HTR-8/SVneo (cell line): ENCODE data around the gene TAF5L.

Experiments used
- DNase-seq: peaks from one replicate; pipeline ENCODE4 v3.0.0; 2011; ENCODE audit warnings: low spot score, mixed read lengths; ENCODE audit not compliant: insufficient read length
- FAIRE-seq: peaks from 2 replicates; lab custom pipeline; 2011; peaks lifted over from hg19 to GRCh38; lab: Jason Lieb, UNC

The TAF5L gene

GRCh38 chr1:229625915-229626831 lies at the start of gene TAF5L, which contains the start of gene URB2:
Gene TAF5L (minus strand): TSS chr1:229626122. CDS start chr1:229614482, 11,640 bp downstream.
Gene URB2 (plus strand): TSS chr1:229626247. CDS start chr1:229627634, 1,387 bp downstream.
- DNase-seq = peak; percentile 91
- FAIRE-seq = peak; percentile 97

GRCh38 chr1:229675396-229675795 lies 49.5 kb upstream of the TAF5L start:
- no peak for DNase-seq
- FAIRE-seq = no peak

- FAIRE-seq (peak; percentile 36), DNase-seq (no peak)
Measured at GRCh38 chr1:229674042-229674441, 48.1 kb upstream of the TAF5L start.

GRCh38 chr1:229672246-229672645 lies 46.3 kb upstream of the TAF5L start:
- DNase-seq (no peak), FAIRE-seq (no peak)

- no peak for DNase-seq
- no peak for FAIRE-seq
Measured at GRCh38 chr1:229671310-229671709, 45.4 kb upstream of the TAF5L start.

- DNase-seq (no peak), FAIRE-seq (no peak)
Measured at GRCh38 chr1:229669333-229669732, 43.4 kb upstream of the TAF5L start.

- FAIRE-seq = no peak
Measured at GRCh38 chr1:229666585-229666984, 40.7 kb upstream of the TAF5L start.

GRCh38 chr1:229665912-229666558 lies 40.1 kb upstream of the TAF5L start:
- DNase-seq (no peak), FAIRE-seq (no peak)

More at GRCh38 chr1:229666585-229666984, 40.7 kb upstream of the TAF5L start:
- DNase-seq = no peak

- FAIRE-seq = no peak
- peak; percentile 20 for DNase-seq
Measured at GRCh38 chr1:229664133-229664689, 38.3 kb upstream of the TAF5L start.

- no peak for DNase-seq
- FAIRE-seq = no peak
Measured at GRCh38 chr1:229661897-229662296, 36.0 kb upstream of the TAF5L start.

- DNase-seq (peak; percentile 85), FAIRE-seq (no peak)
Measured at GRCh38 chr1:229661022-229661877, 35.3 kb upstream of the TAF5L start.

GRCh38 chr1:229657993-229658755 lies 32.3 kb upstream of the TAF5L start:
- DNase-seq (no peak), FAIRE-seq (no peak)

- DNase-seq (no peak), FAIRE-seq (no peak)
Measured at GRCh38 chr1:229655781-229656180, 29.9 kb upstream of the TAF5L start.

GRCh38 chr1:229653420-229653819 lies 27.5 kb upstream of the TAF5L start:
- no peak for DNase-seq
- no peak for FAIRE-seq

- FAIRE-seq (no peak), DNase-seq (no peak)
Measured at GRCh38 chr1:229651546-229651945, 25.6 kb upstream of the TAF5L start.

- DNase-seq (no peak), FAIRE-seq (no peak)
Measured at GRCh38 chr1:229650045-229650444, 24.1 kb upstream of the TAF5L start.

GRCh38 chr1:229648406-229648805 lies 22.5 kb upstream of the TAF5L start:
- DNase-seq (no peak), FAIRE-seq (no peak)

GRCh38 chr1:229645324-229645993 lies 19.5 kb upstream of the TAF5L start:
- no peak for FAIRE-seq
- no peak for DNase-seq
